ENCODE results near the gene FATE1.

FATE1 gene

DNA sequence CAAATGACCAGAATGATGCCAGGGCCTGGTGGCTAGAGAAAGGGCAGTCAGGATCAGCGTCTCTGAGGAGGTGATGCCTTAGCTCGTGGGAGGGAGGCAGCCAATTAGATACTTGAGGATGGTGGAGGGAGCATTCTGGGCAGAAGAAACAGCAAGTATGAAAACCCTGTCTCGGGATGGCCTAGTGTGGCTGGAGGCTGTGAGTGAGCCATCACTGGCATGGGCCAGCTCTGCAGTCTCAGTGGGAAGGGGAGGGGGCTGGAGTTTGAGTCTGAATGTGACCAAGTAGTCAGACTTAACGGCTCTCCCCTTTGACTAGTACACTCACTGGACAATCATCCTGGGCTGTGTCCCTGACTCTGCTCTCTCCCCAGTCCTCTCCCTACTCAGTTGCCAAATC, 25.8 kb downstream of the FATE1 start (continued):
- TF ChIP-seq, protein P1, sequence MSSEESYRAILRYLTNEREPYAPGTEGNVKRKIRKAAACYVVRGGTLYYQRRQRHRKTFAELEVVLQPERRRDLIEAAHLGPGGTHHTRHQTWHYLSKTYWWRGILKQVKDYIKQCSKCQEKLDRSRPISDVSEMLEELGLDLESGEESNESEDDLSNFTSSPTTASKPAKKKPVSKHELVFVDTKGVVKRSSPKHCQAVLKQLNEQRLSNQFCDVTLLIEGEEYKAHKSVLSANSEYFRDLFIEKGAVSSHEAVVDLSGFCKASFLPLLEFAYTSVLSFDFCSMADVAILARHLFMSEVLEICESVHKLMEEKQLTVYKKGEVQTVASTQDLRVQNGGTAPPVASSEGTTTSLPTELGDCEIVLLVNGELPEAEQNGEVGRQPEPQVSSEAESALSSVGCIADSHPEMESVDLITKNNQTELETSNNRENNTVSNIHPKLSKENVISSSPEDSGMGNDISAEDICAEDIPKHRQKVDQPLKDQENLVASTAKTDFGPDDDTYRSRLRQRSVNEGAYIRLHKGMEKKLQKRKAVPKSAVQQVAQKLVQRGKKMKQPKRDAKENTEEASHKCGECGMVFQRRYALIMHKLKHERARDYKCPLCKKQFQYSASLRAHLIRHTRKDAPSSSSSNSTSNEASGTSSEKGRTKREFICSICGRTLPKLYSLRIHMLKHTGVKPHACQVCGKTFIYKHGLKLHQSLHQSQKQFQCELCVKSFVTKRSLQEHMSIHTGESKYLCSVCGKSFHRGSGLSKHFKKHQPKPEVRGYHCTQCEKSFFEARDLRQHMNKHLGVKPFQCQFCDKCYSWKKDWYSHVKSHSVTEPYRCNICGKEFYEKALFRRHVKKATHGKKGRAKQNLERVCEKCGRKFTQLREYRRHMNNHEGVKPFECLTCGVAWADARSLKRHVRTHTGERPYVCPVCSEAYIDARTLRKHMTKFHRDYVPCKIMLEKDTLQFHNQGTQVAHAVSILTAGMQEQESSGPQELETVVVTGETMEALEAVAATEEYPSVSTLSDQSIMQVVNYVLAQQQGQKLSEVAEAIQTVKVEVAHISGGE (tag by site-specific recombination; conservative IDR thresholded peaks at IDR 0.05; ENCODE audit: low read depth): no peak
- TF ChIP-seq SP7 (tag by site-specific recombination; IDR thresholded peaks at IDR 0.05) (no peak), ZNF155 (tag by site-specific recombination; IDR thresholded peaks at IDR 0.05) (no peak)

DNA sequence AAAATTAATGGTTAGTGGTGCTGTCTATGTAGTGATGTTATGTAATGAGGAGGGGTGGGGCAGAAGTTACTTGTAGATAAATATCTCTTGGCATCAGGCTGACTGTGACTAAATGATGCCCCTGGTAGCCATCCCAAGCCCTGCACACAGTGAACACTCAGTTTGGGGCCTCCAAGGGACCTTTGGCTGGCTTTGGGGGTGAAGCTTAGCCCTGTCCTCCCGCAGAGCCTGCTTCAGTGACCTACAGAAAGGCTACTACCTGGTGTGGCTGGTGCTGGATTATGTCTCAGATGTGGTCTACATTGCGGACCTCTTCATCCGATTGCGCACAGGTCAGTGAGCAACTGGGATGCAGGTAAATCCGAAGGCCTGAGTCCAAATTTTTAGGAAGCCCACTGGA, 26.5 kb downstream of the FATE1 start:
- POLR2A ChIA-PET: no interaction called here
- H3K36me3 ChIP-seq (ENCODE audit: control insufficient read depth in 2 of 2, insufficient read depth in 1 of 2, low read length in 2 of 2): no peaks in the 10 kb centered on the region
- no peaks in the 10 kb centered on the region for H3K4me1 ChIP-seq (ENCODE audit: control insufficient read depth, insufficient read depth, low read length)
- H3K27ac ChIP-seq (ENCODE audit: extremely low read depth, low read depth, low read length): no peak overlapping the region
- no peaks in the 10 kb centered on the region for H3K9me3 ChIP-seq (ENCODE audit: control insufficient read depth, insufficient read depth, low read depth, low read length)
- no peak overlapping the region for H3K4me3 ChIP-seq (ENCODE audit: low read depth, low read length)
- TF ChIP-seq ZNF623 (tag by site-specific recombination; IDR thresholded peaks at IDR 0.05) (no peak), YY1 (tag by site-specific recombination; IDR thresholded peaks at IDR 0.05) (no peak), ZNF521 (tag by site-specific recombination; IDR thresholded peaks at IDR 0.05) (no peak), ZNF791 (tag by site-specific recombination; IDR thresholded peaks at IDR 0.05) (no peak), ZNF211 (tag by site-specific recombination; IDR thresholded peaks at IDR 0.05; ENCODE audit: low read depth) (no peak), ZIC2 (tag by site-specific recombination; IDR thresholded peaks at IDR 0.05) (no peak), ZNF792 (tag by site-specific recombination; IDR thresholded peaks at IDR 0.05) (no peak), ZNF530 (tag by site-specific recombination; IDR thresholded peaks at IDR 0.05; ENCODE audit: low read depth) (no peak), MYNN (tag by site-specific recombination; IDR thresholded peaks at IDR 0.05; ENCODE audit: borderline replicate concordance) (no peak)
- TF ChIP-seq, protein P2, sequence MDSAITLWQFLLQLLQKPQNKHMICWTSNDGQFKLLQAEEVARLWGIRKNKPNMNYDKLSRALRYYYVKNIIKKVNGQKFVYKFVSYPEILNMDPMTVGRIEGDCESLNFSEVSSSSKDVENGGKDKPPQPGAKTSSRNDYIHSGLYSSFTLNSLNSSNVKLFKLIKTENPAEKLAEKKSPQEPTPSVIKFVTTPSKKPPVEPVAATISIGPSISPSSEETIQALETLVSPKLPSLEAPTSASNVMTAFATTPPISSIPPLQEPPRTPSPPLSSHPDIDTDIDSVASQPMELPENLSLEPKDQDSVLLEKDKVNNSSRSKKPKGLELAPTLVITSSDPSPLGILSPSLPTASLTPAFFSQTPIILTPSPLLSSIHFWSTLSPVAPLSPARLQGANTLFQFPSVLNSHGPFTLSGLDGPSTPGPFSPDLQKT (IDR thresholded peaks at IDR 0.05; ENCODE audit: borderline replicate concordance, low read depth, low read length): no peak
- TF ChIP-seq, protein P3, sequence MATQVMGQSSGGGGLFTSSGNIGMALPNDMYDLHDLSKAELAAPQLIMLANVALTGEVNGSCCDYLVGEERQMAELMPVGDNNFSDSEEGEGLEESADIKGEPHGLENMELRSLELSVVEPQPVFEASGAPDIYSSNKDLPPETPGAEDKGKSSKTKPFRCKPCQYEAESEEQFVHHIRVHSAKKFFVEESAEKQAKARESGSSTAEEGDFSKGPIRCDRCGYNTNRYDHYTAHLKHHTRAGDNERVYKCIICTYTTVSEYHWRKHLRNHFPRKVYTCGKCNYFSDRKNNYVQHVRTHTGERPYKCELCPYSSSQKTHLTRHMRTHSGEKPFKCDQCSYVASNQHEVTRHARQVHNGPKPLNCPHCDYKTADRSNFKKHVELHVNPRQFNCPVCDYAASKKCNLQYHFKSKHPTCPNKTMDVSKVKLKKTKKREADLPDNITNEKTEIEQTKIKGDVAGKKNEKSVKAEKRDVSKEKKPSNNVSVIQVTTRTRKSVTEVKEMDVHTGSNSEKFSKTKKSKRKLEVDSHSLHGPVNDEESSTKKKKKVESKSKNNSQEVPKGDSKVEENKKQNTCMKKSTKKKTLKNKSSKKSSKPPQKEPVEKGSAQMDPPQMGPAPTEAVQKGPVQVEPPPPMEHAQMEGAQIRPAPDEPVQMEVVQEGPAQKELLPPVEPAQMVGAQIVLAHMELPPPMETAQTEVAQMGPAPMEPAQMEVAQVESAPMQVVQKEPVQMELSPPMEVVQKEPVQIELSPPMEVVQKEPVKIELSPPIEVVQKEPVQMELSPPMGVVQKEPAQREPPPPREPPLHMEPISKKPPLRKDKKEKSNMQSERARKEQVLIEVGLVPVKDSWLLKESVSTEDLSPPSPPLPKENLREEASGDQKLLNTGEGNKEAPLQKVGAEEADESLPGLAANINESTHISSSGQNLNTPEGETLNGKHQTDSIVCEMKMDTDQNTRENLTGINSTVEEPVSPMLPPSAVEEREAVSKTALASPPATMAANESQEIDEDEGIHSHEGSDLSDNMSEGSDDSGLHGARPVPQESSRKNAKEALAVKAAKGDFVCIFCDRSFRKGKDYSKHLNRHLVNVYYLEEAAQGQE (tag by site-specific recombination; IDR thresholded peaks at IDR 0.05): no peak
- CTCF ChIA-PET: interaction anchor here (0.6 kb wide), 1 partner anchor 971 kb away, joined by 4 read pairs; no protein-coding TSS in a partner anchor

DNA sequence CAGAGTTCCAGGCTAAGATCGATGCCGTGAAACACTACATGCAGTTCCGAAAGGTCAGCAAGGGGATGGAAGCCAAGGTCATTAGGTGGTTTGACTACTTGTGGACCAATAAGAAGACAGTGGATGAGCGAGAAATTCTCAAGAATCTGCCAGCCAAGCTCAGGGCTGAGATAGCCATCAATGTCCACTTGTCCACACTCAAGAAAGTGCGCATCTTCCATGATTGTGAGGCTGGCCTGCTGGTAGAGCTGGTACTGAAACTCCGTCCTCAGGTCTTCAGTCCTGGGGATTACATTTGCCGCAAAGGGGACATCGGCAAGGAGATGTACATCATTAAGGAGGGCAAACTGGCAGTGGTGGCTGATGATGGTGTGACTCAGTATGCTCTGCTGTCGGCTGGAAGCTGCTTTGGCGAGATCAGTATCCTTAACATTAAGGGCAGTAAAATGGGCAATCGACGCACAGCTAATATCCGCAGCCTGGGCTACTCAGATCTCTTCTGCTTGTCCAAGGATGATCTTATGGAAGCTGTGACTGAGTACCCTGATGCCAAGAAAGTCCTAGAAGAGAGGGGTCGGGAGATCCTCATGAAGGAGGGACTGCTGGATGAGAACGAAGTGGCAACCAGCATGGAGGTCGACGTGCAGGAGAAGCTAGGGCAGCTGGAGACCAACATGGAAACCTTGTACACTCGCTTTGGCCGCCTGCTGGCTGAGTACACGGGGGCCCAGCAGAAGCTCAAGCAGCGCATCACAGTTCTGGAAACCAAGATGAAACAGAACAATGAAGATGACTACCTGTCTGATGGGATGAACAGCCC, 28.0 kb downstream of the FATE1 start:
- TF ChIP-seq KLF10 (tag by site-specific recombination; IDR thresholded peaks at IDR 0.05): no peak
- TF ChIP-seq ZNF157 (tag by site-specific recombination; IDR thresholded peaks at IDR 0.05): no peak
- TF ChIP-seq, protein P4, sequence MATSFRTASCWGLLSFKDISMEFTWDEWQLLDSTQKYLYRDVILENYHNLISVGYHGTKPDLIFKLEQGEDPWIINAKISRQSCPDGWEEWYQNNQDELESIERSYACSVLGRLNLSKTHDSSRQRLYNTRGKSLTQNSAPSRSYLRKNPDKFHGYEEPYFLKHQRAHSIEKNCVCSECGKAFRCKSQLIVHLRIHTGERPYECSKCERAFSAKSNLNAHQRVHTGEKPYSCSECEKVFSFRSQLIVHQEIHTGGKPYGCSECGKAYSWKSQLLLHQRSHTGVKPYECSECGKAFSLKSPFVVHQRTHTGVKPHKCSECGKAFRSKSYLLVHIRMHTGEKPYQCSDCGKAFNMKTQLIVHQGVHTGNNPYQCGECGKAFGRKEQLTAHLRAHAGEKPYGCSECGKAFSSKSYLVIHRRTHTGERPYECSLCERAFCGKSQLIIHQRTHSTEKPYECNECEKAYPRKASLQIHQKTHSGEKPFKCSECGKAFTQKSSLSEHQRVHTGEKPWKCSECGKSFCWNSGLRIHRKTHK (tag by site-specific recombination; IDR thresholded peaks at IDR 0.05): no peak
- CTCF ChIA-PET: interaction anchor here (0.5 to 1.2 kb wide), 3 partner anchors 9 to 350 kb away, joined by 3 to 5 read pairs (median 4); no protein-coding TSS in a partner anchor
- H3K4me3 ChIP-seq (ENCODE audit: low read depth, low read length): no peak overlapping the region
- POLR2A ChIA-PET: no interaction called here
- H3K9me3 ChIP-seq (ENCODE audit: control insufficient read depth, insufficient read depth, low read depth, low read length): no peaks in the 10 kb centered on the region
- no peaks in the 10 kb centered on the region for H3K4me1 ChIP-seq (ENCODE audit: control insufficient read depth, insufficient read depth, low read length)
- H3K27ac ChIP-seq (ENCODE audit: extremely low read depth, low read depth, low read length): no peak overlapping the region
- H3K36me3 ChIP-seq (ENCODE audit: control insufficient read depth in 2 of 2, insufficient read depth in 1 of 2, low read length in 2 of 2): no peaks in the 10 kb centered on the region
